Tibial nerve (tissue), 4 donors: ENCODE measurements around the gene NEDD9. TPM values are rescaled to one million over a fixed set of nuclear protein-coding genes. Genes with fewer than 3 reads are reported as not detected.

Experiments used
- DNase-seq, 2 donors: peaks; one replicate each; pipeline ENCODE4 v3.0.0-alpha.2; 2019; ENCODE audit warnings: low spot score in 2 of 2
- H3K27ac ChIP-seq, 4 donors: fragments of 200-600 bp; sonication (generic) in 3 of 4; one replicate each; pipeline ENCODE4 v1.5.1; 2017 to 2019; ENCODE audit warnings: mild to moderate bottlenecking in 1 of 4
- H3K27me3 ChIP-seq, 2 donors: fragments of 200-600 bp; sonication (generic) in 1 of 2; one replicate each; pipeline versions ENCODE4 v1.5.1 to v1.6.0; 2017 to 2019
- H3K36me3 ChIP-seq, 3 donors: fragments of 200-600 bp; sonication (generic); one replicate each; pipeline ENCODE4 v1.5.1; 2018 to 2019
- H3K4me1 ChIP-seq, 4 donors: fragments of 200-600 bp; sonication (generic) in 3 of 4; one replicate each; pipeline ENCODE4 v1.5.1; 2017 to 2019
- H3K4me3 ChIP-seq, 4 donors: fragments of 200-600 bp; sonication (generic) in 3 of 4; one replicate each; pipeline ENCODE4 v1.5.1; 2017 to 2019; ENCODE audit warnings: mild to moderate bottlenecking in 1 of 4, moderate library complexity in 1 of 4
- H3K9me3 ChIP-seq, 4 donors: fragments of 200-600 bp; sonication (generic) in 3 of 4; one replicate each; pipeline ENCODE4 v1.5.1; 2017 to 2019
- CTCF ChIP-seq, 5 experiments: fragments of 200-600 bp in 3 of 5; fragments of 450-650 bp in 2 of 5; sonication (generic) in 3 of 5; IDR thresholded peaks; one replicate each; pipeline ENCODE4 v1.5.1; 2016 to 2019; ENCODE audit warnings: antibody characterized with exemption in 5 of 5, mild to moderate bottlenecking in 3 of 5, moderate library complexity in 2 of 5
- EP300 ChIP-seq, 2 donors: sonication (generic); formaldehyde crosslinking; IDR thresholded peaks; one replicate each; pipeline ENCODE4 v1.6.1; 2017; ENCODE audit warnings: antibody characterized with exemption in 2 of 2, mild to moderate bottlenecking in 1 of 2
- POLR2A ChIP-seq, 2 donors: fragments of 450-650 bp; IDR thresholded peaks; one replicate each; pipeline ENCODE4 v1.6.1; 2017; ENCODE audit warnings: antibody characterized with exemption in 2 of 2, mild to moderate bottlenecking in 2 of 2, moderate library complexity in 2 of 2
- WGBS, 2 donors: methylation state at CpG; one replicate each; pipeline ENCODE4 v1.1.5; 2018; 5-methylcytosine and 5-hydroxymethylcytosine counted together
- total RNA-seq, 4 donors: library from RNA; depleted of rRNA; stranded (reverse); fragments of >200 nt; gene quantifications; one replicate each; pipeline ENCODE4 v1.1.0, GENCODE V29; 2016

The NEDD9 gene
- total RNA-seq, 4 donors from 2014 or later = 107 to 205 (median 130) TPM

DNA sequence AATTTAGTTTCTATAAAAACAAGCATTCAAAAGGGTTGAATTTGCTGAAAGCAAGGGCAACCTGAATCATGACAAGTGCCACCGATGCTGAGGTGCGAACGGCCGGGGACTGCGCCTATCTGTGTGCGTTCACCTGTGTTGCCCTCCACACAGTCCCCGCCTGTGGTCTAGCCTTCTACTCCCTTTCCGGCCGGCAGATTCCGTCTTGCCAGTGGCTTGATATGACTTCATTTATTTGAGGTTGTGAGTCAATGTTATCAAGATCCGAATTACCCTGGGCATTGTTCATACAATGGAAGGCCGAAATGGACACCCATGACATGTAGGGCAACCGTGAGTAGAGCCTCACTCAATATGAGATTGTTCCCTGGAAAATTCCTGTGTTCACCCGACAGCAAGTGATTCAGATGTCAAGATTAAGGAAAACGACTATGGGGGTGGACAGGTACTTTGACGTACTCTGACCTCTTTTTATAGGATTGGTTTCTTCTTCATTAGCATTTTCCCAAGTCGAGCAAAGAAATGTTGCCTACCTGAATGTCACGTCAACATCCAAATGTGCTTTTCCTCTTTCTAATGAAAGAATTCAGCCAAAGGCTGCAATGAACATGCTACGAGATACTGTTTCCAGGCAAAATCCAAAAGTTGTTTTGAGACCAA, 41.1 kb upstream of the NEDD9 start:
- Histone ChIP-seq H3K4me1 (peaks cover 0 to 25% (median 15%) of the 10 kb centered on the region in 4 donors), H3K9me3 (no peaks in the 10 kb centered on the region), H3K4me3 (no peak overlapping the region), H3K36me3 (no peaks in the 10 kb centered on the region), H3K27ac (peak overlapping the region in 1 of 4 donors; percentile 9), H3K27me3 (no peaks in the 10 kb centered on the region)
- 94 to 96% methylated on average over 19 of the region's 19 CpGs for WGBS, 2 donors
- TF ChIP-seq CTCF (IDR thresholded peaks at IDR 0.05) (no peak), EP300 (IDR thresholded peaks at IDR 0.05) (no peak), POLR2A (IDR thresholded peaks at IDR 0.05) (no peak)
- DNase-seq = no peak

- H3K4me3 ChIP-seq = no peak overlapping the region
- no peak for DNase-seq
- H3K4me1 ChIP-seq = peaks cover 0 to 17% (median 11%) of the 10 kb centered on the region in 4 donors
- 65 to 66% methylated on average over 11 of the region's 11 CpGs for WGBS, 2 donors
- TF ChIP-seq POLR2A (IDR thresholded peaks at IDR 0.05) (no peak), EP300 (IDR thresholded peaks at IDR 0.05) (no peak), CTCF (IDR thresholded peaks at IDR 0.05) (no peak)
- no peaks in the 10 kb centered on the region for H3K27me3 ChIP-seq
- H3K27ac ChIP-seq = no peak overlapping the region
- no peaks in the 10 kb centered on the region for H3K9me3 ChIP-seq
- H3K36me3 ChIP-seq = no peaks in the 10 kb centered on the region
Measured at GRCh38 chr6:11272491-11273192, 40.2 kb upstream of the NEDD9 start.

DNA sequence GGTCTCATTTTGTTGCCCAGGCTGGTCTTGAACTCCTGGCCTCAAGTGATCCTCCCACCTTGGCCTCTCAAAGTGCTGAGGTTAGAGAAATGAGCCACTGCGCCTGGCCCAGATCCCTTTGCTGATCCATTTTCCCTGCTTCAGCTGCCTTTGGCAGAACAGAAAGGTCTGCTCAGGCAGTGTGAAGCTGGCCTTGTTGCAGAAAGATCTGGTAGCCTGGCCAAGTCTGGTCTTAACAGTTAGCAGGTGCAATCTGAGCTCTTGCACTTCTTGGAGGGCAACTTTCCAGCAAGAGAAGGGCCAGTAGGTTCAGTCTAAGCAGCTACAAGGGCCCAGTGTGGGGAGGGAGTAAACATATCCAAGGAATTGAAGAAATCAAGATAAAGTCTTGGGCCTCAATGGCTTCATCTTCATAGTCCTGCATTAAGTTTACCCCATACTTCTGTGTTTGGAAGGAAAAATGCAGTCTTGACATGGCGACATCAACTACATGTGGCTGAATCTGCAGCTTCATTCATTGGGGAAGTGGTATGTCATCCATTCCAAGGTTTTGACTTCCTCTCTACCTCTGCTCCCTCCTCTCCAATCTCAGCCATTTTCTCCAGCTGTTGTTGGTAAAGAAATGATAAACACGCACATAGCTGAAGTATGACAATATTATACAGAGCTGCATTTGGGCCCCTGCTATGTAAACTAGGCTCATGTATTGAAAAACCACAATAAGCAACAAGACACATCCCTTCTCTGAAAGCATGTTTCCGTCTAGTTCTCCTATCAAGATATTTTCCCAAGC, 39.0 kb upstream of the NEDD9 start:
- Histone ChIP-seq H3K27me3 (no peaks in the 10 kb centered on the region), H3K4me3 (no peak overlapping the region), H3K4me1 (peaks cover 0 to 6% (median 2%) of the 10 kb centered on the region in 4 donors), H3K36me3 (no peaks in the 10 kb centered on the region), H3K27ac (no peak overlapping the region), H3K9me3 (no peaks in the 10 kb centered on the region)
- no peak for DNase-seq
- TF ChIP-seq POLR2A (IDR thresholded peaks at IDR 0.05) (no peak), CTCF (IDR thresholded peaks at IDR 0.05) (no peak), EP300 (IDR thresholded peaks at IDR 0.05) (no peak)
- WGBS, 2 donors = 90 to 91% methylated on average over 4 of the region's 4 CpGs

GRCh38 chr6:11270030-11271027, 37.9 kb upstream of the NEDD9 start:
- no peaks in the 10 kb centered on the region for H3K36me3 ChIP-seq
- H3K4me3 ChIP-seq = no peak overlapping the region
- no peaks in the 10 kb centered on the region for H3K9me3 ChIP-seq
- peak overlapping the region in 1 of 4 donors; percentile 38 for H3K27ac ChIP-seq
- H3K4me1 ChIP-seq = no peaks in the 10 kb centered on the region
- no peaks in the 10 kb centered on the region for H3K27me3 ChIP-seq
- DNase-seq = no peak
- no peak for TF ChIP-seq POLR2A (IDR thresholded peaks at IDR 0.05)
- TF ChIP-seq CTCF (IDR thresholded peaks at IDR 0.05) = no peak
- no peak for TF ChIP-seq EP300 (IDR thresholded peaks at IDR 0.05)
- WGBS, 2 donors = 87 to 91% methylated on average over 12 of the region's 12 CpGs
